ENCODE data around the gene ANKRA2. TPM values are rescaled to one million over a fixed set of nuclear protein-coding genes. Genes with fewer than 3 reads are reported as not detected.

The ANKRA2 gene
- polyA plus RNA-seq, 3 donors, result 13.4 to 14.9 (median 13.5) TPM

- peaks cover 5 to 16% (median 7%) of the 10 kb centered on the region in 3 donors for H3K27me3 Mint-ChIP-seq (ENCODE audit: low read depth in 3 of 3)
- no CpG with 5 or more reads among the region's 2 CpGs for WGBS (ENCODE audit: insufficient coverage)
- Histone ChIP-seq H2AFZ (ENCODE audit: insufficient read depth, low read depth, low read length, poor library complexity, severe bottlenecking) (no peak overlapping the region), H3K27ac (ENCODE audit: low read depth in 1 of 2, low read length in 2 of 2) (no peak overlapping the region), H3K4me3 (replicated peaks in 1 of 3; ENCODE audit: low read depth in 2 of 3, low read length in 3 of 3) (no peak overlapping the region), H3K4me2 (replicated peaks; ENCODE audit: extremely low read depth, low read length, poor library complexity, severe bottlenecking) (no peak overlapping the region), H4K20me1 (ENCODE audit: insufficient read depth, low read length) (no peaks in the 10 kb centered on the region), H3K4me1 (ENCODE audit: control insufficient read depth in 1 of 2, insufficient read depth in 2 of 2, low read length in 2 of 2) (no peaks in the 10 kb centered on the region), H3K36me3 (replicated peaks in 1 of 2; ENCODE audit: control insufficient read depth in 1 of 2, insufficient read depth in 2 of 2, low read length in 2 of 2) (no peaks in the 10 kb centered on the region), H3K9ac (ENCODE audit: insufficient read depth, low read length, poor library complexity, severe bottlenecking) (no peak overlapping the region), H3K27me3 (ENCODE audit: control insufficient read depth in 2 of 2, insufficient read depth in 2 of 2, low read length in 2 of 2) (no peaks in the 10 kb centered on the region), H3K9me3 (replicated peaks in 1 of 2; ENCODE audit: control insufficient read depth in 1 of 2, insufficient read depth in 1 of 2, low read length in 2 of 2) (no peaks in the 10 kb centered on the region), H3K79me2 (ENCODE audit: insufficient read depth, low read length) (no peaks in the 10 kb centered on the region)
- TF ChIP-seq CTCF (IDR thresholded peaks at IDR 0.05), result no peak
- H3K36me3 Mint-ChIP-seq, result no peaks in the 10 kb centered on the region
- H3K27ac Mint-ChIP-seq, result no peak overlapping the region
- H3K9me3 Mint-ChIP-seq, result peaks cover 0 to 2% (median 0%) of the 10 kb centered on the region in 7 donors
- intact Hi-C loops (cut with micrococcal nuclease), result no loop called here
- DNase-seq, result no peak
- peaks cover 2% of the 10 kb centered on the region for H3K4me1 Mint-ChIP-seq
- no peak overlapping the region for H3K4me3 Mint-ChIP-seq
Observed at GRCh38 chr5:73534971-73535370, 30.5 kb downstream of the ANKRA2 start.

- Mint-ChIP-seq H3K4me1 (peaks cover 2% of the 10 kb centered on the region), H3K27me3 (ENCODE audit: low read depth in 3 of 3) (peaks cover 5 to 13% (median 12%) of the 10 kb centered on the region in 3 donors), H3K4me3 (no peak overlapping the region), H3K9me3 (peaks cover 0 to 2% (median 0%) of the 10 kb centered on the region in 7 donors), H3K36me3 (no peaks in the 10 kb centered on the region), H3K27ac (peak overlapping the region in 1 of 7 donors; percentile 11)
- DNase-seq, result no peak
- WGBS (ENCODE audit: insufficient coverage), result 88% methylated on average over 4 of the region's 5 CpGs
- no peaks in the 10 kb centered on the region for H4K20me1 ChIP-seq (ENCODE audit: insufficient read depth, low read length)
- TF ChIP-seq CTCF (IDR thresholded peaks at IDR 0.05), result no peak
- H2AFZ ChIP-seq (ENCODE audit: insufficient read depth, low read depth, low read length, poor library complexity, severe bottlenecking), result no peak overlapping the region
- H3K79me2 ChIP-seq (ENCODE audit: insufficient read depth, low read length), result no peaks in the 10 kb centered on the region
- H3K4me2 ChIP-seq (replicated peaks; ENCODE audit: extremely low read depth, low read length, poor library complexity, severe bottlenecking), result no peak overlapping the region
- no peak overlapping the region for H3K9ac ChIP-seq (ENCODE audit: insufficient read depth, low read length, poor library complexity, severe bottlenecking)
- intact Hi-C loops (cut with micrococcal nuclease), result no loop called here
- H3K27me3 ChIP-seq (ENCODE audit: control insufficient read depth in 2 of 2, insufficient read depth in 2 of 2, low read length in 2 of 2), result peaks cover 0 to 2% of the 10 kb centered on the region in 2 donors
- no peak overlapping the region for H3K4me3 ChIP-seq (replicated peaks in 1 of 3; ENCODE audit: low read depth in 2 of 3, low read length in 3 of 3)
- no peak overlapping the region for H3K27ac ChIP-seq (ENCODE audit: low read depth in 1 of 2, low read length in 2 of 2)
- H3K36me3 ChIP-seq (replicated peaks in 1 of 2; ENCODE audit: control insufficient read depth in 1 of 2, insufficient read depth in 2 of 2, low read length in 2 of 2), result no peaks in the 10 kb centered on the region
- H3K9me3 ChIP-seq (replicated peaks in 1 of 2; ENCODE audit: control insufficient read depth in 1 of 2, insufficient read depth in 1 of 2, low read length in 2 of 2), result no peaks in the 10 kb centered on the region
- H3K4me1 ChIP-seq (ENCODE audit: control insufficient read depth in 1 of 2, insufficient read depth in 2 of 2, low read length in 2 of 2), result no peaks in the 10 kb centered on the region
Observed at GRCh38 chr5:73534011-73534644, 31.3 kb downstream of the ANKRA2 start.

Measured in CD14-positive monocyte (primary cell).